Frontal cortex (tissue), 4 donors: Measurements from ENCODE around the gene EREG. TPM values are rescaled to one million over a fixed set of nuclear protein-coding genes. Genes with fewer than 3 reads are reported as not detected.

Experiments
- DNase-seq, 2 donors: peaks; one replicate each; pipeline ENCODE4 v3.0.0; 2012; ENCODE audit warnings: low spot score in 2 of 2
- FAIRE-seq: peaks from 2 replicates; lab custom pipeline; 2012; peaks lifted over from hg19 to GRCh38; lab: Jason Lieb, UNC
- total RNA-seq: library from RNA; depleted of rRNA; stranded (reverse); fragments of >200 nt; gene quantifications from one replicate; pipeline ENCODE4 v1.2.3, GENCODE V29; 2014
- donor health status: control.
- donor health status: control.
- donor health status: control.

The EREG gene
- total RNA-seq, 1 donor from 2014 or later = not detected

DNA sequence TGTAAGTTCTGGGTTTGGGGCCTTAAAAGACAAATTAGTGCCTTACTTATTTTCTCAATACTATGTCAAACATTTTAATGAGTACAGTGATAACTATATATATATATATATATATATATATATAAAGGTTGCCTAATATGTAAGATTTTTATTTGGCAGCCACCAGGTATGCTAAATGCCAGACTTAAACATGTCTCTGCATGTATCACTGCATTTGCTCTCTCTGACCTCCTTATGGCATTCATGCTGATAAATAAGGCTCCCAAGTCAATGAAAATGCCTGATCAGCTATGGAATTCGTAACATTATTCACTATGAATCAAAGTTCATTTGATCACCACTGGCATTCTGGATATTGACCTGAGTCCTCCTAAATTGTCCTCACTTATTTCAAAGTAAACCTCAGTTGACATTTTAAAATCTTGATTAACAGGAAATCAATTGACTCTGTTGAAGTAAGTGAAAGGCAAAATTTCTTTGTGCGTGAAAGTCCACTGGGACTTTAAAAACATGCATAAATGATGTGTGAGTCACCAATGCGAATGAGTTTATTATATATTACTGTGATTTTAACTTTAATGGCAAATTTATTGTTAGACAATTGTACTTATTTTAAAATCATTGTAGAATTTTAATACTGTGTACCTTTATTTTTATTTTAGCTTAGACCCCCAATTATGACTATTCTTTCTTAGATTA, 50.8 kb downstream of the EREG start:
- DNase-seq = no peak
- FAIRE-seq = no peak

DNA sequence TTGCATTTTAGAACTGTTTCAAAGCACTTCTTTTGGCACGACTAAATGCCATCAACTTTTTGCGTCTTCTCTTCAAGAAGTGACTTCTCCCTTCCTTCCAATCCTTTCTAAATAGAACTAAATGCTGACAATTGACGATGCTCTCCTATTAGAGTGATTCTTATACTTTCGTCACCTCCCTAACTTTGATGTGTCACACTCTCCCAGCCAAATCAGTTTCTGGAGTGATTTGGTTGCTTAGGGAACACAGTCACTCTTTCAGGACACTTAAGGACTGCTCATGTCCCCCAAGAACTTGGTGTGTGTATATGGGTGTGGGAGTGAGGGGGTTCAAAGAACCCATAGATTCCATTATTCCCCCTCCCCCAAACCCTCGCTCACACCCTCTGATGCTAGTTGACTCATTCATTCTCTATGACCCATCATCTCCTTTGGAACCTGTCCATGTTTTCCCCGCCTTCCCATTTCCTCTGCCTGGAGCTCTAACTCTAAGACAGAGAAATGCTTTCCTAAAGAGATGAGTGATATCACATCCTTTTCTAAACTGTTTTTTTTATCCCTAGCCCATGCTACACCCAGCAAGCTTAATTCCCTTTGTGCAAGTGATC, 53.2 kb downstream of the EREG start:
- FAIRE-seq (no peak), DNase-seq (no peak)

- no peak for DNase-seq
- no peak for FAIRE-seq
Measured at GRCh38 chr4:74420863-74421262, 55.9 kb downstream of the EREG start.

DNA sequence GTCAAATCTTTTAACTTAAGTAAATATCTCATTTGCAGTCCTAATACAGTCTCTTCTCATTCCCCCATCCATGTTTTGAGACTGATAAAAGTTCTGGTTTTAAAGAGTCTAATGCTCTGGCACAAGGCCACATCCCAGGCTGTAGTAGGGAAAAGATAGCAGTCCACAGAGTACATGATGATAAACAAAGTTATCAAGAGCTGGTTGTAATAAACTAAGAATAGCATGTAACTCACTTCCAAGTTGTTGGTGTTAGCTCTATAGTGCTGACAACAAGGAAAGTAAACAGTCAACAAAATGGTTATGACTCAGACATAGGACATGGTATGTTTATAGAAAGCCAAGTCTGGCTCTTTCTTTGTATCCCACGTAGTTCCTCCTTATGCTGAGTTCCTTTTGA, 58.2 kb downstream of the EREG start:
- DNase-seq (no peak), FAIRE-seq (no peak)

DNA sequence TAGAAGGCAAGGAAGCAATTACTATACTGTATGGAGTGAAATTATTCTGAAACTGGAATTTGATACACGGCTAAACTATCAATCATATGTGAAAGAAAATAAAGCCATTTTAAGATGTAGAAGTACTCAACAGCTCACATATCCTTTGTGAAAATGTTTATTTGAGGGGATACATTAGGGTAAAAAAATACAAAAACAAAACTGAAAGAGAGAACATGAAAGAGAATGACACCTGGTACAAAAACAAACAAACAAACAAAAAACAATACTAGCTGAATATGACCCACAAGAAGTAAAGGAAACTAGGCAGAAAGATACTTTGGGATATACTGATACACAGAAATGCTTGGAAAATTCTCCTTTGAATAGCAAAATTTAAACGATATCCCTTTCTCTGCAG, 59.2 kb downstream of the EREG start:
- FAIRE-seq (no peak), DNase-seq (no peak)

- no peak for DNase-seq
- no peak for FAIRE-seq
Measured at GRCh38 chr4:74426101-74426500, 61.2 kb downstream of the EREG start.

GRCh38 chr4:74428276-74428675, 63.3 kb downstream of the EREG start:
- FAIRE-seq (no peak), DNase-seq (no peak)

DNA sequence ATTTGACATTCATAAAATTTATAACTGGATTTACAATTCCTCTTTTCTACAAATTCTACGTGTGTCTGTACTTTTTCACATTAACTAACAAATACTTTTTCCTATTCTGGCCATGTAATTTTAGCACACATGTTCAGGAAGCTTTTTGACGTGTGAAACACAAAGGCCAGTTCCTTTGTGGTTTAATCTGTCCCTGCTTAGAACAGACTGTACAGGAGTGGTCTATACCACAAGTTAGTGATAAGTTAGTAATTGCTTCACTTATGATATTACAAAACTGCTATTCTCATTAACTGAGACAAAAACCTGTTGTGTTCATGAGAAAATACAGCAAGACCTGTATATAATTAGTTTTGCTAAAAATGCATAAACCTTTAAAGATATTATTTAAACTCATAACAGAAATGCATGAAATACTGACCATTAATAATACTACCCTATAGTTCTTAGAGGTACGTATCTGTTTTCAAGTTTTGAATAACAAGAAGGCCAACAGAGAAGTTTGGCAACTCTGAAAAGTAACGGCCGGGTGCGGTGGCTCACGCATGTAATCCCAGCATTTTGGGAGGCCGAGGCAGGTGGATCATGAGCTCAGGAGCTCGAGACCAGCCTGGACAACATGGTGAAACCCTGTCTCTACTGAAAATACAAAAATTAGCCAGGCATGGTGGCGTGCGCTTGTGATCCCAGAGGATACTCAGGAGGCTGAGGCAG, 66.3 kb downstream of the EREG start:
- DNase-seq (no peak), FAIRE-seq (no peak)

DNA sequence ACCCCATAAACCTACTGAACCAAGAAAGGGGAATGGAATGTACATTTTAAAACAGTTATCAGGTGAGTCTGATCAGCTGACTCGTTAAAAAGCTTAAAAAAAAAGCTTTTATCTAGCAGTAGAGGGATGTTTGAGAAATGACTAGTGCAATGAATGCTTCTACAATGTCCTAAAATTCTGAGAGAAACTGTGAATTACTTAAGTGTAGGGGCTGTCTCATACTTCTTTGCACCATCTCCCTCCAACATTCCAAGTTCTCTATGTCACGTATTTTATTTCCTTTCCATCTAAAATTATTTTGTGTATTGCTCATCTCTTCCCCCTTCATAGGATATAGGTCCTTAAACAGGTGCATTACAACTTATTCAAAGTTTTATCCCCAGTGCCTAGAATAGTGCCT, 68.1 kb downstream of the EREG start:
- FAIRE-seq (no peak), DNase-seq (no peak)

DNA sequence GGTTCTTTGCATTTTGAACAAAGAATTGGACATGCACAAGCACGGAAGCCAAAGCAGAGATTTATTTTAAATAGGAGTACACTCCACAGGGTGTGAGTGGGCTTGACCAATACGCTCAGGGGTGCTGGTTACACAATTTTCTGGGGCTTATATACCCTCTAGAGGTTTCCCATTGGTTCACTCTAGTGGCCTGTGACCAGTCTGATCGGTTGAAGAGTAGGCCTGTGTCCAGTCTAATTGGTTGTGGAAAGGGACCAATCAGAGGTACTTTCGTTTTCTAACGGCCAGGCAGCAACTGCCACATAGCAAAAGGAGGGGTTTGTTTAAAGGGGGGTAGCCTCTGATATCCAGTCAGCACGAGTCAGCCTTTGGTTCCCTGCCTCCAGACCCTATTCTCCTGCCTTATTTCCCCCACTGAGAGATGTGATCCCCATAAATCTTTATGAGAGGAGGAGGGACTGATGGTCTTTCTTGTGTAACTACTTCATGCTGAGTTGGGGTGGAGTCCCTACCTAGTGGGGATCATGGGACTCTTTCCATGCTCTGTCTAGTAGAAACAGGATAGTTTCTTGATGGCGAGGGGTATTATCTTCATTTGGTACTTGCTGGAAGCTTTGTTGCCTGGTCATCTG, 68.7 kb downstream of the EREG start:
- DNase-seq = no peak
- FAIRE-seq = no peak

DNA sequence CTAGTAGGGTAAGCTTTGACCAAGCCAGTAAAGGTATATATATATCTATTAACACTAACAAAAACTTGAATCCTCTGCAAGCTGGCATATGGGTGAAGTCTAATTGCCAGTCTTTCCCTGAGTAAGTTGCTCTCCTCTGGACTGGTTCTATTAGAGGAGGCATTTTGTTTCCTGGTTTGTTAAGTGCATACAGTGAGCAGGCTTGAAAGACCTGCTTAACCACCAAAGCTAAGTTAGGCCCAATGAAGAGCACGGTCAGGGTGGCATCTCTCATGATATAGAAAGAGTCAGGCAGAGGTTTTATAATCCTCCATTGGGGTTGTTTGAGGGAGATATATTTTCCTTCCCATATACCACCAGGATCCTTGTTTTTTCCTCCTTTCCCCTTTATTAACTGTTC, 70.4 kb downstream of the EREG start:
- DNase-seq = no peak
- no peak for FAIRE-seq

GRCh38 chr4:74437866-74438265, 72.9 kb downstream of the EREG start:
- FAIRE-seq (no peak), DNase-seq (no peak)

Other genes with a start within 250 kb of the EREG start
- gene MTHFD2L, start 207.0 kb upstream of the EREG start, total RNA-seq = 44.0 TPM
- gene EPGN, start 56.7 kb upstream of the EREG start, total RNA-seq = not detected
- gene AREG, start 80.0 kb downstream of the EREG start, total RNA-seq = not detected